K562 (cell line): ENCODE data around the gene STX1A. TPM values are rescaled to one million over a fixed set of nuclear protein-coding genes. Genes with fewer than 3 reads are reported as not detected.

Experiments used
- COPS2 ChIP-seq: fragments of 450-650 bp; conservative IDR thresholded peaks from 2 replicates; pipeline ENCODE4 v1.6.1; 2016; ENCODE audit warnings: mild to moderate bottlenecking, moderate library complexity
- CREB1 ChIP-seq, 2 experiments: sonication (generic) in 1 of 2; formaldehyde crosslinking in 1 of 2; IDR thresholded peaks; 2 replicates each; pipeline versions ENCODE4 v1.6.1 to v1.8.0; 2012 to 2022; ENCODE audit warnings: inconsistent platforms in 1 of 2, mild to moderate bottlenecking in 1 of 2, missing genetic modification reagents in 1 of 2, moderate library complexity in 1 of 2
- GATAD2B ChIP-seq: fragments of 450-650 bp; IDR thresholded peaks from 2 replicates; pipeline ENCODE4 v1.6.1; 2017; ENCODE audit warnings: mild to moderate bottlenecking, borderline replicate concordance
- JUN ChIP-seq, 2 experiments: sonication (generic) in 1 of 2; formaldehyde crosslinking in 1 of 2; IDR thresholded peaks; 2 replicates each; pipeline versions ENCODE4 v1.6.1 to v1.8.0; 2012 to 2022; ENCODE audit warnings: borderline replicate concordance in 2 of 2, mild to moderate bottlenecking in 2 of 2, improper control_type of control experiment in 1 of 2, low read depth in 1 of 2, low read length in 1 of 2, missing genetic modification reagents in 1 of 2
- JUND ChIP-seq, 2 experiments: IDR thresholded peaks; 2 replicates in 1 of 2; 3 replicates in 1 of 2; pipeline ENCODE4 v1.6.1; 2011; ENCODE audit warnings: borderline replicate concordance in 2 of 2, low read depth in 2 of 2, low read length in 2 of 2, improper control_type of control experiment in 1 of 2, missing biosample characterization in 1 of 2, missing genetic modification characterization in 1 of 2, missing genetic modification reagents in 1 of 2
- KAT7 ChIP-seq: sonication (generic); formaldehyde crosslinking; IDR thresholded peaks from 2 replicates; pipeline ENCODE4 v1.8.0; 2022; ENCODE audit warnings: missing genetic modification reagents, mild to moderate bottlenecking, borderline replicate concordance
- KLF1 ChIP-seq: fragments of 450-650 bp; IDR thresholded peaks from 2 replicates; pipeline ENCODE4 v1.6.1; 2016; ENCODE audit warnings: missing genetic modification characterization, missing compliant biosample characterization
- NBN ChIP-seq: fragments of 450-650 bp; IDR thresholded peaks from 2 replicates; pipeline ENCODE4 v1.6.1; 2016; ENCODE audit warnings: low read depth, mild to moderate bottlenecking
- NFYB ChIP-seq: IDR thresholded peaks from 2 replicates; pipeline ENCODE4 v1.6.1; 2011; ENCODE audit warnings: mild to moderate bottlenecking, moderate library complexity; ENCODE audit not compliant: insufficient read length; ENCODE audit errors: extremely low read depth
- OTX1 ChIP-seq: fragments of 450-650 bp; formaldehyde crosslinking; IDR thresholded peaks from 2 replicates; pipeline ENCODE4 v1.4.0; 2022; ENCODE audit warnings: mild to moderate bottlenecking
- RBM39 ChIP-seq: fragments of 200-400 bp; formaldehyde crosslinking; optimal IDR thresholded peaks from 2 replicates; pipeline ENCODE3; 2018; ENCODE audit warnings: low read depth, low read length
- SMC3 ChIP-seq: conservative IDR thresholded peaks from 2 replicates; pipeline ENCODE4 v1.6.1; 2011; ENCODE audit warnings: low read depth, low read length, improper control_type of control experiment; ENCODE audit not compliant: insufficient read depth
- TEAD4 ChIP-seq, 2 experiments: sonication (generic) in 1 of 2; formaldehyde crosslinking in 1 of 2; IDR thresholded peaks; 2 replicates each; pipeline versions ENCODE4 v1.6.1 to v1.8.0; 2012 to 2022; ENCODE audit warnings: borderline replicate concordance in 1 of 2, inconsistent platforms in 1 of 2, low read length in 1 of 2, mild to moderate bottlenecking in 1 of 2, missing genetic modification reagents in 1 of 2
- ZC3H11A ChIP-seq: IDR thresholded peaks from 2 replicates; pipeline ENCODE4 v1.6.1; 2012; ENCODE audit warnings: low read depth, low read length, improper control_type of control experiment
- ZNF253 ChIP-seq: fragments of 250-450 bp; sonication (Bioruptor Pico); conservative IDR thresholded peaks from 2 replicates; pipeline ENCODE4 v1.6.1; 2021; ENCODE audit warnings: mild to moderate bottlenecking
- ZNF282 ChIP-seq: sonication (generic); formaldehyde crosslinking; IDR thresholded peaks from 2 replicates; pipeline ENCODE4 v1.8.1; 2023; ENCODE audit warnings: missing genetic modification reagents
- ZNF316 ChIP-seq: fragments of 450-650 bp; IDR thresholded peaks from 2 replicates; pipeline ENCODE4 v1.6.1; 2016
- ZNF668 ChIP-seq: fragments of 250-450 bp; sonication (Bioruptor Pico); IDR thresholded peaks from 2 replicates; pipeline ENCODE4 v1.8.0; 2022; ENCODE audit warnings: mild to moderate bottlenecking, inconsistent platforms
- polyA plus RNA-seq, 8 experiments: library from polyadenylated mRNA; depleted of rRNA in 4 of 8; stranded (reverse) in 5 of 8; unstranded in 3 of 8; fragments of >200 nt; fragmentation: Nextera tagmentation in 2 of 8; fragmentation: Illumina TruSeq in 1 of 8; extraction: Ambion mirVana in 2 of 8; extraction: Trizol in 1 of 8; gene quantifications; 2 replicates each; pipeline versions ENCODE4 v1.2.1 to v1.2.3, GENCODE V29; 2011 to 2014; ENCODE audit warnings: inconsistent platforms in 1 of 8, missing spikeins in 1 of 8
- total RNA-seq, 7 experiments: library from RNA; depleted of rRNA in 6 of 7; stranded (reverse); fragments of >200 nt in 6 of 7; fragmentation: Illumina TruSeq in 2 of 7; extraction: Trizol in 2 of 7; gene quantifications; 2 replicates each; pipeline versions ENCODE4 v1.2.1 to v1.2.3, GENCODE V29; 2011 to 2021; ENCODE audit warnings: low replicate concordance in 1 of 7
- TF ChIP-seq, protein P1 (sequence below): sonication (generic); formaldehyde crosslinking; IDR thresholded peaks from 2 replicates; pipeline ENCODE4 v1.4.0; 2020; ENCODE audit warnings: mild to moderate bottlenecking, missing genetic modification reagents
- TF ChIP-seq, protein P2 (sequence below): IDR thresholded peaks from 2 replicates; pipeline ENCODE4 v1.6.1; 2011; ENCODE audit warnings: borderline replicate concordance, low read depth, mild to moderate bottlenecking, moderate library complexity, low read length; ENCODE audit not compliant: insufficient read depth, poor library complexity, severe bottlenecking

STX1A gene
- total and polyA plus RNA-seq, 9 of the 15 experiments (the other 6 are each of a cell fraction or from before 2014, with no cell fraction given), result 0.04 to 15.1 (median 6.3) TPM

DNA sequence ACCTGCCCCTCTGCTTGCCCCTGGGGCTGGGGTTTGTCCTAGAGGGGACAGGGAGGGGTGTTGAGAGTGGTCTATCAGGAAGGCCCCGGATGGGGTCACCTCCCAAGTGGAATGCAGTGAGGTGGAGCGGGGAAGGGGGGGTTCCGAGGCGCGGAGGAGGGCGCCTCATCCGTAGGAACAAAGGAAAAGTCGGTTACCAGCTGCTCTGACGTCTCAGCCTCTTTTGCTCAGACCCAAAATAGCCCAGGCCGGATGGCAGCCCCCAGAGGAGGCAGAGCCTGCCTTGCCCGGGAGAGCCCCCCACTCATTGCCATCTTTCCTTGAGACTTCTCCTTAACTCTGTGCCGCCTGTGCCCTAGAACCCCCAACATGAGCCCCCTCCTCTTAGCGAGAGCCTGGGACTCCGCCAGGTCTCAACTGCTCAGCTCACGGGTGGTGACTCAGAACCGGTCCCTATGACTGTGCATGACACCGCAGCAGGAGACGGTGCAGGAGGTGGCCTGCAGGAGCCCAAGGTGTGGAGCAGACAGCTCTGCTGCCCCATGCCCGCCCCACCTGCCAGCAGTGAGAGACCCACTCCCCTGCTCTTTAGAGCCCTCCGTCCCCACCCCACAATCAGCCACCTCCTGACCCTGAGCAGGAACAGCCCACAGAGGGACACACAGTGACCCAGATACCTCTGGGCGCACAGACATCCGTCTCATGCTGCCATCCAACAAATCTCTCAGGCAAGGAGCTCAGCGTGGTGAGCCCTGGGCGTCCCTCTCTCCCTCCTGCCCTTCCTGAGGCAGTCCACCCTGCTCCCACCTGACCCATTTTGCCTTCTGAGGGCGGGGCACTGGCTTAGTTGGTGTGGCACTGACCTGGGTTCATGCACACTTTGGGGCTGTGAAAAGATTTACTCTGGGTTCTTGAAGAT lies 13.1 kb downstream of the STX1A start (continued):
- TF ChIP-seq, protein P1, sequence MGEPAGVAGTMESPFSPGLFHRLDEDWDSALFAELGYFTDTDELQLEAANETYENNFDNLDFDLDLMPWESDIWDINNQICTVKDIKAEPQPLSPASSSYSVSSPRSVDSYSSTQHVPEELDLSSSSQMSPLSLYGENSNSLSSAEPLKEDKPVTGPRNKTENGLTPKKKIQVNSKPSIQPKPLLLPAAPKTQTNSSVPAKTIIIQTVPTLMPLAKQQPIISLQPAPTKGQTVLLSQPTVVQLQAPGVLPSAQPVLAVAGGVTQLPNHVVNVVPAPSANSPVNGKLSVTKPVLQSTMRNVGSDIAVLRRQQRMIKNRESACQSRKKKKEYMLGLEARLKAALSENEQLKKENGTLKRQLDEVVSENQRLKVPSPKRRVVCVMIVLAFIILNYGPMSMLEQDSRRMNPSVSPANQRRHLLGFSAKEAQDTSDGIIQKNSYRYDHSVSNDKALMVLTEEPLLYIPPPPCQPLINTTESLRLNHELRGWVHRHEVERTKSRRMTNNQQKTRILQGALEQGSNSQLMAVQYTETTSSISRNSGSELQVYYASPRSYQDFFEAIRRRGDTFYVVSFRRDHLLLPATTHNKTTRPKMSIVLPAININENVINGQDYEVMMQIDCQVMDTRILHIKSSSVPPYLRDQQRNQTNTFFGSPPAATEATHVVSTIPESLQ (CRISPR knock-in tag), result no peak
- no peak for TF ChIP-seq ZNF253 (CRISPR knock-in tag)
- TF ChIP-seq SMC3, result no peak
- TF ChIP-seq NBN, result no peak
- no peak for TF ChIP-seq ZC3H11A
- no peak for TF ChIP-seq NFYB
- TF ChIP-seq KAT7 (CRISPR knock-in tag), result peak; percentile 49; the same call in 1 of the 2 replicates
- TF ChIP-seq ZNF668, result no peak
- TF ChIP-seq RBM39, result no peak
- TF ChIP-seq CREB1 (IDR thresholded peaks at IDR 0.05), result peak; percentile 41; the same call in 1 of the 2 replicates
- peak; percentile 61; the same call in 1 of the 2 replicates for TF ChIP-seq CREB1 (CRISPR knock-in tag; IDR thresholded peaks at IDR 0.05)
- TF ChIP-seq COPS2, result no peak
- TF ChIP-seq JUN (IDR thresholded peaks at IDR 0.05; ENCODE audit: borderline replicate concordance, low read depth, low read length), result peak; percentile 77
- no peak for TF ChIP-seq JUN (CRISPR knock-in tag; IDR thresholded peaks at IDR 0.05; ENCODE audit: borderline replicate concordance)
- no peak for TF ChIP-seq TEAD4 (IDR thresholded peaks at IDR 0.05; ENCODE audit: low read length)
- TF ChIP-seq TEAD4 (CRISPR knock-in tag; IDR thresholded peaks at IDR 0.05; ENCODE audit: borderline replicate concordance), result no peak
- TF ChIP-seq GATAD2B, result peak; percentile 16; the same call in 1 of the 2 replicates
- TF ChIP-seq, protein P2, sequence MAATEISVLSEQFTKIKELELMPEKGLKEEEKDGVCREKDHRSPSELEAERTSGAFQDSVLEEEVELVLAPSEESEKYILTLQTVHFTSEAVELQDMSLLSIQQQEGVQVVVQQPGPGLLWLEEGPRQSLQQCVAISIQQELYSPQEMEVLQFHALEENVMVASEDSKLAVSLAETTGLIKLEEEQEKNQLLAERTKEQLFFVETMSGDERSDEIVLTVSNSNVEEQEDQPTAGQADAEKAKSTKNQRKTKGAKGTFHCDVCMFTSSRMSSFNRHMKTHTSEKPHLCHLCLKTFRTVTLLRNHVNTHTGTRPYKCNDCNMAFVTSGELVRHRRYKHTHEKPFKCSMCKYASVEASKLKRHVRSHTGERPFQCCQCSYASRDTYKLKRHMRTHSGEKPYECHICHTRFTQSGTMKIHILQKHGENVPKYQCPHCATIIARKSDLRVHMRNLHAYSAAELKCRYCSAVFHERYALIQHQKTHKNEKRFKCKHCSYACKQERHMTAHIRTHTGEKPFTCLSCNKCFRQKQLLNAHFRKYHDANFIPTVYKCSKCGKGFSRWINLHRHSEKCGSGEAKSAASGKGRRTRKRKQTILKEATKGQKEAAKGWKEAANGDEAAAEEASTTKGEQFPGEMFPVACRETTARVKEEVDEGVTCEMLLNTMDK, result no peak
- TF ChIP-seq KLF1 (tag), result no peak
- TF ChIP-seq ZNF316, result peak; percentile 65
- peak; percentile 88 for TF ChIP-seq JUND (IDR thresholded peaks at IDR 0.05; ENCODE audit: borderline replicate concordance, low read depth, low read length)
- TF ChIP-seq JUND (tag; IDR thresholded peaks at IDR 0.05; ENCODE audit: borderline replicate concordance, low read depth, low read length), result peak; percentile 87; the same call in 2 of the 3 replicates
- TF ChIP-seq ZNF282 (CRISPR knock-in tag), result no peak
- TF ChIP-seq OTX1 (CRISPR knock-in tag), result no peak
- TF ChIP-seq, all 486 proteins: peak for 38
